ENCODE measurements around the gene ANO2.

The ANO2 gene

GRCh38 chr12:5945071-5946008 is at the start of gene ANO2:
Gene ANO2 (minus strand): TSS chr12:5945259. CDS start chr12:5945217, 42 bp downstream.
- no peak for DNase-seq (ENCODE audit: low read depth in 2 of 2)

GRCh38 chr12:5989621-5990020 is 44.6 kb upstream of the ANO2 start:
- DNase-seq (ENCODE audit: low read depth in 2 of 2): no peak

GRCh38 chr12:5988659-5989116 is 43.6 kb upstream of the ANO2 start:
- peak; percentile 46 to 67 for DNase-seq (ENCODE audit: low read depth in 2 of 2)

- DNase-seq (ENCODE audit: low read depth in 2 of 2): no peak
These were observed 43.0 kb upstream of the ANO2 start for GRCh38 chr12:5988088-5988487.

- DNase-seq (ENCODE audit: low read depth in 2 of 2): no peak
These were observed 42.5 kb upstream of the ANO2 start for GRCh38 chr12:5987573-5987972.

- DNase-seq (ENCODE audit: low read depth in 2 of 2): no peak
These were observed 40.4 kb upstream of the ANO2 start for GRCh38 chr12:5985471-5985870.

- DNase-seq (ENCODE audit: low read depth in 2 of 2): no peak
These were observed 39.8 kb upstream of the ANO2 start for GRCh38 chr12:5984873-5985272.

GRCh38 chr12:5982106-5982505 is 37.0 kb upstream of the ANO2 start:
- DNase-seq (ENCODE audit: low read depth in 2 of 2): no peak

GRCh38 chr12:5977556-5977955 is 32.5 kb upstream of the ANO2 start:
- no peak for DNase-seq (ENCODE audit: low read depth in 2 of 2)

GRCh38 chr12:5976711-5977110 is 31.7 kb upstream of the ANO2 start:
- DNase-seq (ENCODE audit: low read depth in 2 of 2): no peak

- no peak for DNase-seq (ENCODE audit: low read depth in 2 of 2)
These were observed 31.1 kb upstream of the ANO2 start for GRCh38 chr12:5976196-5976595.

GRCh38 chr12:5973461-5974115 is 28.5 kb upstream of the ANO2 start:
- no peak for DNase-seq (ENCODE audit: low read depth in 2 of 2)

GRCh38 chr12:5972387-5972786 is 27.3 kb upstream of the ANO2 start:
- DNase-seq (ENCODE audit: low read depth in 2 of 2): no peak

GRCh38 chr12:5971194-5971850 is 26.3 kb upstream of the ANO2 start:
- DNase-seq (ENCODE audit: low read depth in 2 of 2): no peak

- DNase-seq (ENCODE audit: low read depth in 2 of 2): no peak
These were observed 25.1 kb upstream of the ANO2 start for GRCh38 chr12:5969974-5970690.

- DNase-seq (ENCODE audit: low read depth in 2 of 2): no peak
These were observed 24.3 kb upstream of the ANO2 start for GRCh38 chr12:5969156-5969973.

GRCh38 chr12:5967645-5968415 is 22.8 kb upstream of the ANO2 start:
- no peak for DNase-seq (ENCODE audit: low read depth in 2 of 2)

- no peak for DNase-seq (ENCODE audit: low read depth in 2 of 2)
These were observed 21.5 kb upstream of the ANO2 start for GRCh38 chr12:5966486-5967095.

GRCh38 chr12:5965950-5966383 is 20.9 kb upstream of the ANO2 start:
- peak; percentile 16 to 45 for DNase-seq (ENCODE audit: low read depth in 2 of 2)

Measured in stimulated activated CD4-positive, alpha-beta T cell treated with anti-CD3 and anti-CD28 coated beads, Interleukin-12 subunit alpha, Interleukin-12 subunit beta, amount 100 ng/mL, for 24 hours (primary cell).